Measurements from ENCODE around the gene ID1.
"Not testable (repeated sequence)": the region's sequence is repeated elsewhere in the genome, so short reads cannot be mapped to it uniquely, and the experiment has no call there.

Gene ID1

DNA sequence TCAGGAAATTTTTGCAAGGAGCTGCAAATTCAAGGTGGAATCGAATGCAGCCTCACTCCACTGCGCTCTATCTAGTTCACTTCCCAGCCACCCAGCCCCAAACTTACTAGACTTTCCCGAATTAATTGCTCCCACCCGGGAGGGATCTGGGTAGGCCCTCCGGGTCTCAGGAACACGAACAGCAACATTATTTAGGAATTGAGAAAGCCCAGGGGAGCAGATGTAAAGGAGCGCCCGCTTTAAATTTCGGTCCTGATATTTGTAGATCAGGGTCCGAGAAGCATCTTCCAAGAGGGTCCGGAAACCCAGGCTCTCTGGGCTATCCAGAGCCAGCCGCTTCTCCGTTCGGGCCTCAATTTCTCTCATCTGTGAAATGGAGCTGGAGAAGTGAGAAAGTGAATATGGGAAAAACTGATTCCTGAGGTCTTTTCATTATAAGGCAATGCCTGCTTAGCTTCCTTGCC lies 490 bp upstream of the ID1 start:
- Mint-ChIP-seq H3K4me1 (peaks cover 34% of the 10 kb centered on the region), H3K27ac (no peak overlapping the region), H3K36me3 (no peaks in the 10 kb centered on the region), H3K9me3 (no peaks in the 10 kb centered on the region), H3K4me3 (peak overlapping the region; percentile 86)
- no peak for DNase-seq (ENCODE audit: low spot score in 2 of 2)
- no peak for ATAC-seq

DNA sequence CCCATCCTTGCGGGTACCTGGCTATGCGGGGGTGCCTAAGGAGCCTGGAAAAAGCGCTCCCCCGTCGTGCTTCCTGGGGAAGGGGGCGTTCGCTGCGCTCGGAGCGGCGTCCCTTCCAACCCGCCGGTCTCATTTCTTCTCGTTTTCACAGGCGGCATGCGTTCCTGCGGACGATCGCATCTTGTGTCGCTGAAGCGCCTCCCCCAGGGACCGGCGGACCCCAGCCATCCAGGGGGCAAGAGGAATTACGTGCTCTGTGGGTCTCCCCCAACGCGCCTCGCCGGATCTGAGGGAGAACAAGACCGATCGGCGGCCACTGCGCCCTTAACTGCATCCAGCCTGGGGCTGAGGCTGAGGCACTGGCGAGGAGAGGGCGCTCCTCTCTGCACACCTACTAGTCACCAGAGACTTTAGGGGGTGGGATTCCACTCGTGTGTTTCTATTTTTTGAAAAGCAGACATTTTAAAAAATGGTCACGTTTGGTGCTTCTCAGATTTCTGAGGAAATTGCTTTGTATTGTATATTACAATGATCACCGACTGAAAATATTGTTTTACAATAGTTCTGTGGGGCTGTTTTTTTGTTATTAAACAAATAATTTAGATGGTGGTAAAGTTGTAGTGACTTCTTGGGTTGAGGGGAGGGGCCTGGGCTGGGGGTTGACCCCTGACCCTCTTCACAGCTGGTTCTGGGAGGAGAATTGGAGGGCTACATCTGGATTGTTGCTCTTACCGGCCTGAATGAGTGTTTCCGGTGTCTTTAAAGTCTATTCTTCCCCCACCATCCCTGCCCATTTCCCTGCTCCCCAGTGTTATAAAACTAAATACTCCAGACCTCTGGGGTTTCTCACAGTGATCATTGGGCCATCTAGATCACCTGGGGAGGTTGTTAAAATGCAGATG lies 1.1 kb downstream of the ID1 start:
- Mint-ChIP-seq H3K36me3 (no peaks in the 10 kb centered on the region), H3K4me3 (peak overlapping the region; percentile 86), H3K27ac (no peak overlapping the region), H3K4me1 (peaks cover 34% of the 10 kb centered on the region), H3K9me3 (no peaks in the 10 kb centered on the region)
- ATAC-seq = no peak
- peak in 1 of 2 donors; percentile 63 for DNase-seq (ENCODE audit: low spot score in 2 of 2)

- no peak for DNase-seq (ENCODE audit: low spot score in 2 of 2)
- no peaks in the 10 kb centered on the region for H3K9me3 Mint-ChIP-seq
- ATAC-seq = no peak
- peak overlapping the region; percentile 86 for H3K4me3 Mint-ChIP-seq
- no peak overlapping the region for H3K27ac Mint-ChIP-seq
- no peaks in the 10 kb centered on the region for H3K36me3 Mint-ChIP-seq
- H3K4me1 Mint-ChIP-seq = peaks cover 34% of the 10 kb centered on the region
Observed at GRCh38 chr20:31606804-31607639, 1.9 kb downstream of the ID1 start.

DNA sequence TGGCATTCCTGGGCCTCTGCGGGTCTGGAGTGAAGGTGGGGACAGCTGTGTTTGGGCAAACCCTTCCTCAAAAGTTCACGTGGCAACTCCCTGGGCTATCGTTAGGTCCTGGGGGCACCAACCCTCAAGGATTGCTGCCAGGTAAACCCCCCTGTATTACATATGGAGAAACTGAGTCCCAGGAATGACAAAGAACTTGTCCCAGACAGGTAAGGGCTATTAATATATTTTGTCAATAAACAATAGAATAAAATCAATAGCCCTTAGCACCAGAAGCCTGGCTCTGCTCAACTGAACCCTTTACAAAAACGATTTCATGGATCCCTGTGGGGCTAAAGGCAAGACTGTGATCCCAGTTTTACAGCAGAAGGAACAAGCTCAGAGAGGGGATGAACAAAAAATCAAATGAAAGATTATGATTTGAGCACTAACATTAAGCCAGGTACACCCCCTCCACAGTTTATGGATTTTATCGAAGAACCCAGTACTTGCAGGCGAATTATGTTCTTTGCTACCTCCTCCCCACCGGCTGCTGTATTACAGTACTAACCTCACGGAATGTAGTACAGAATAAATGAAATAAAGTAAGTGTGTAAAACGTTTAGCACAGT lies 2.7 kb downstream of the ID1 start:
- ATAC-seq = no peak
- H3K4me3 Mint-ChIP-seq = no peak overlapping the region
- no peak for DNase-seq (ENCODE audit: low spot score in 2 of 2)
- no peaks in the 10 kb centered on the region for H3K36me3 Mint-ChIP-seq
- peaks cover 29% of the 10 kb centered on the region for H3K4me1 Mint-ChIP-seq
- no peak overlapping the region for H3K27ac Mint-ChIP-seq
- no peaks in the 10 kb centered on the region for H3K9me3 Mint-ChIP-seq

DNA sequence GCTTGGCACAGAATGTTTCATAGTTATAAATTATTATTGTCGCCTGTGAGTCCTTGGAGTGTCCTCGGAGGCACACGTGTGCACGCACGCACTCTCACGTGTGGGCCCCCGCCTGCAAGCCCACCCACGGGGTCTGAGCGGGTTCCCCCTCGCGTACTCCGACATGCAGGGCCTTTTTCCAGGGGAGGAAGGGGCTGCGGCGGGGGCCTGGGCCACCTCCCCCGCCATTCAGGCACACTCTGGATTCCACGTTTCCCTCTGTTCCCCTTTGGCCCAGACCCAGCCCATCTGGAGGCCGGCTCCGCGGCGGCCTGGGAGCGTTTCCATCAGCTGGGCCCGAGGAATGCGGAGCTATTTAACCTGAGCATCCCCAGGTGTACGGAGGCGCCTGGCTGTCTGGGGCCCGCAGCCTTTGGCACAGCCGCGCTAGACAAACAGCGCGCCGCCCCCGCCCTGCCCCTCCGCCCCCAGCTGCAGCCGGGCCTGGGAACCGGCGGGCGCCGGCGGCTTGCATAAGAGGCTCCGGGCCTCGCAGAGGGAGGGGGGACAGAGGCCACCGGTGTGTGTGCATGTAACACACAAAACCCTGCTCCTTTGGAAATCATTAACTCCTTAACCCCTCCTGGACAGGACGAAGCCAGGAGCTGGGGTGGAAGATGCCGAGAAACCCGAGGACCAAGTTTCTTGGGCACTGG lies 3.3 kb downstream of the ID1 start:
- Mint-ChIP-seq H3K27ac (no peak overlapping the region), H3K4me3 (no peak overlapping the region), H3K36me3 (no peaks in the 10 kb centered on the region), H3K4me1 (peaks cover 24% of the 10 kb centered on the region), H3K9me3 (no peaks in the 10 kb centered on the region)
- ATAC-seq = no peak
- DNase-seq (ENCODE audit: low spot score in 2 of 2) = no peak

- not testable (repeated sequence) for H3K36me3 Mint-ChIP-seq; H3K9me3 Mint-ChIP-seq; DNase-seq (ENCODE audit: low spot score in 2 of 2); H3K27ac Mint-ChIP-seq; H3K4me1 Mint-ChIP-seq; ATAC-seq; H3K4me3 Mint-ChIP-seq
Observed at GRCh38 chr20:31612271-31612640, 7.2 kb downstream of the ID1 start.

DNA sequence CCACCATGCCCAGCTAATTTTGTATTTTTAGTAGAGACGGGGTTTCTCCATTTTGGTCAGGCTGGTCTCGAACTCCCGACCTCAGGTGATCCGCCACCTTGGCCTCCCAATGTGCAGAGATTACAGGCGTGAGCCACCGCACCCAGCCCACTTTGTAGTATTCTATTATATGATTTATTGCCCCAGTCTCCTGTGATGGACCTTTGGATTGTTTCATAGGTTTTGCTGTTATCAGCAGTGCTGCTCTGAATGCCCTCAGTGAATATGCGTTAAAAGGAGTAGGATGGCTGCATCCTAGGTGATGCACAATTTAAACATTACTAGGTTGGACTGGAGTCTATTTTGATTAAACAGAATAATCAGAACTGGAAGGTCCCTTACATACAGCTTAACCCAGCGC lies 10.3 kb downstream of the ID1 start:
- no peaks in the 10 kb centered on the region for H3K4me1 Mint-ChIP-seq
- no peak for ATAC-seq
- H3K36me3 Mint-ChIP-seq = no peaks in the 10 kb centered on the region
- H3K27ac Mint-ChIP-seq = no peak overlapping the region
- DNase-seq (ENCODE audit: low spot score in 2 of 2) = no peak
- H3K4me3 Mint-ChIP-seq = no peak overlapping the region
- H3K9me3 Mint-ChIP-seq = no peaks in the 10 kb centered on the region

- ATAC-seq = no peak
- DNase-seq (ENCODE audit: low spot score in 2 of 2) = no peak
Observed at GRCh38 chr20:31617432-31618104, 12.5 kb downstream of the ID1 start.

GRCh38 chr20:31620246-31620645 lies 15.2 kb downstream of the ID1 start:
- DNase-seq (ENCODE audit: low spot score in 2 of 2) (no peak), ATAC-seq (no peak)
- Mint-ChIP-seq H3K36me3 (no peaks in the 10 kb centered on the region), H3K27ac (no peak overlapping the region), H3K4me3 (no peak overlapping the region), H3K9me3 (no peaks in the 10 kb centered on the region), H3K4me1 (no peaks in the 10 kb centered on the region)

More at GRCh38 chr20:31617432-31618104, 12.5 kb downstream of the ID1 start:
- Mint-ChIP-seq H3K27ac (no peak overlapping the region), H3K36me3 (no peaks in the 10 kb centered on the region), H3K4me1 (no peaks in the 10 kb centered on the region), H3K9me3 (no peaks in the 10 kb centered on the region), H3K4me3 (no peak overlapping the region)

DNA sequence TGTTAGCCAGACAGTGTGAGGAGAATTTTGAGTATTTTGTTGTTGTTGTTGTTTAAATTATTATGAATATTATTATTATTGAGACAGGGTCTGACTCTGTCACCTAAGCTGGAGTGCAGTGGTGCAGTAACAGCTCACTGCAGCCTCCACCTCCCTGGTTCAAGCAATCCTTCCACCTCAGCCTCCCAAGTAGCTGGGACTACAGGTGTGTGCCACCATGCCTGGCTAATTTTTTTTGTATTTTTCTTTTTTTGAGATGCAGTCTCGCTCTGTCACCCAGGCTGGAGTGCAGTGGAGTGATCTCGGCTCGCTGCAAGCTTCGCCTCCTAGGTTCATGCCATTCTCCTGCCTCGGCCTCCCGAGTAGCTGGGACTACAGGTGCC lies 18.0 kb downstream of the ID1 start:
- DNase-seq (ENCODE audit: low spot score in 2 of 2); H3K27ac Mint-ChIP-seq; H3K9me3 Mint-ChIP-seq; H3K4me3 Mint-ChIP-seq; ATAC-seq; H3K4me1 Mint-ChIP-seq; H3K36me3 Mint-ChIP-seq: not testable (repeated sequence)

DNA sequence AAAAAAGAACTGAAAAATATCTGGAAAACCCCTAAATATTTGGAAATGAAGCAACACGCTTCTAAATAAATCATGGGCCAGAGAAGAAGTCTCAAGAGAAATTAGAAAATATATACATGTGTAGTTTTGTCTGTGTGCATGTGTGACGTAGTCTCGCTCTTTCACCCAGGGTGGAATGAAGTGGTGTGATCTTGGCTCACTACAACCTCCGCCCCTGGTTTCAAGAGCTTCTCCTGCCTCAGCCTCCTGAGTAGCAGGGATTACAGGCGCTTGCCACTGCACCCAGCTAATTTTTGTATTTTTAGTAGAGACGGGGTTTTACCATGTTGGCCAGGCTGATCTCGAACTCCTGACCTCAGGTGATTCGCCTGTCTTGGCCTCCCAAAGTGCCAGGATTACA lies 21.4 kb downstream of the ID1 start:
- H3K4me1 Mint-ChIP-seq; H3K4me3 Mint-ChIP-seq; DNase-seq (ENCODE audit: low spot score in 2 of 2); ATAC-seq; H3K9me3 Mint-ChIP-seq; H3K27ac Mint-ChIP-seq; H3K36me3 Mint-ChIP-seq: not testable (repeated sequence)

DNA sequence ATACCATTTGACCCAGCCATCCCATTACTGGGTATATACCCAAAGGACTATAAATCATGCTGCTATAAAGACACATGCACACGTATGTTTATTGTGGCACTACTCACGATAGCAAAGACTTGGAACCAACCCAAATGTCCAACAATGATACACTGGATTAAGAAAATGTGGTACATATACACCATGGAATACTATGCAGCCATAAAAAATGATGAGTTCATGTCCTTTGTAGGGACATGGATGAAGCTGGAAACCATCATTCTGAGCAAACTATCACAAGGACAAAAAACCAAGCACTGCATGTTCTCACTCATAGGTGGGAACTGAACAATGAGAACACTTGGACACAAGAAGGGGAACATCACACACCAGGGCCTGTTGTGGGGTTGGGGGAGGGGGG lies 23.0 kb downstream of the ID1 start:
- not testable (repeated sequence) for DNase-seq (ENCODE audit: low spot score in 2 of 2); H3K4me3 Mint-ChIP-seq; H3K27ac Mint-ChIP-seq; H3K4me1 Mint-ChIP-seq; ATAC-seq; H3K9me3 Mint-ChIP-seq; H3K36me3 Mint-ChIP-seq

GRCh38 chr20:31630187-31630790 lies 25.2 kb downstream of the ID1 start:
- H3K27ac Mint-ChIP-seq = no peak overlapping the region
- ATAC-seq (peak; percentile 82), DNase-seq (ENCODE audit: low spot score in 2 of 2) (no peak)
- H3K4me3 Mint-ChIP-seq = no peak overlapping the region
- peaks cover 3% of the 10 kb centered on the region for H3K4me1 Mint-ChIP-seq
- no peaks in the 10 kb centered on the region for H3K9me3 Mint-ChIP-seq
- no peaks in the 10 kb centered on the region for H3K36me3 Mint-ChIP-seq

Measured in stimulated activated effector memory CD8-positive, alpha-beta T cell treated with anti-CD3 and anti-CD28 coated beads, Interleukin-12 subunit alpha, Interleukin-12 subunit beta, amount 100 ng/mL, for 72 hours (primary cell).